NB4 (cell line): ENCODE measurements around the gene AIDA.

ENCODE experiments used
- DNase-seq: peaks from one replicate; pipeline ENCODE4 v3.0.0; 2010; ENCODE audit warnings: low read depth
- H3K4me3 ChIP-seq: one replicate; pipeline ENCODE4 v1.5.1; 2011; ENCODE audit warnings: mild to moderate bottlenecking, low read depth, low read length, moderate library complexity
- MYC ChIP-seq: IDR thresholded peaks from 2 replicates; pipeline ENCODE4 v1.6.1; 2011; ENCODE audit warnings: low read depth, low read length
- POLR2A ChIP-seq: IDR thresholded peaks from 2 replicates; pipeline ENCODE4 v1.6.1; 2011; ENCODE audit warnings: mild to moderate bottlenecking; ENCODE audit not compliant: insufficient read length; ENCODE audit errors: extremely low read depth
- TF ChIP-seq, protein P1 (sequence below): IDR thresholded peaks from 2 replicates; pipeline ENCODE4 v1.6.1; 2011; ENCODE audit warnings: low read depth, low read length
- TF ChIP-seq, protein P2 (sequence below): IDR thresholded peaks from one replicate; pipeline ENCODE4 v1.5.1; 2012; ENCODE audit warnings: low read depth, low read length

Gene AIDA

DNA sequence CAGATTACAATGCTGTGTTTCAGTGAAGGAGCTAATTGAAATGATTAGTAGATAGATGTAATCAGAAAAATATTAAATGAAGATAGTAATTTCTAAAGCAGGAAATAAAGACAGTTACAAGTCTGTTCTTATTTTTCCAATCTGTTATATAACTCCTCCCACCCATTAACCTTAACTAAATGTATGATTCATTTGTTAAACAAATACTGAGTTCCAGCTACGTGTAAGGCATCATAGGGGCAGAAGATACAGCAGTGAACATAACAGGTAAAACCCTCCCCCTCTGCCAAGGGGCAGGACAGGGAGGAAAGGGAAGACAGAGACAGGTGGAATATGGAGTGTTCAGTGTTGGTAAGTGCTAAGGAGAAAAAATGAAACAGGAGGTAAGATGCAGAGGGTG is 24.7 kb upstream of the AIDA start, which contains the start of gene FAM177B:
Gene FAM177B, plus strand, starts transcription at position 231 of the 400 bp plus-strand sequence. CDS start 9,344 bp downstream, outside the sequence.
- H3K4me3 ChIP-seq, result no peak within 1 kb of the TSS
- no peak for DNase-seq
- TF ChIP-seq MYC (no peak), POLR2A (no peak)
- TF ChIP-seq, protein P1, sequence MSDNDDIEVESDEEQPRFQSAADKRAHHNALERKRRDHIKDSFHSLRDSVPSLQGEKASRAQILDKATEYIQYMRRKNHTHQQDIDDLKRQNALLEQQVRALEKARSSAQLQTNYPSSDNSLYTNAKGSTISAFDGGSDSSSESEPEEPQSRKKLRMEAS, result no peak
- TF ChIP-seq, protein P2, sequence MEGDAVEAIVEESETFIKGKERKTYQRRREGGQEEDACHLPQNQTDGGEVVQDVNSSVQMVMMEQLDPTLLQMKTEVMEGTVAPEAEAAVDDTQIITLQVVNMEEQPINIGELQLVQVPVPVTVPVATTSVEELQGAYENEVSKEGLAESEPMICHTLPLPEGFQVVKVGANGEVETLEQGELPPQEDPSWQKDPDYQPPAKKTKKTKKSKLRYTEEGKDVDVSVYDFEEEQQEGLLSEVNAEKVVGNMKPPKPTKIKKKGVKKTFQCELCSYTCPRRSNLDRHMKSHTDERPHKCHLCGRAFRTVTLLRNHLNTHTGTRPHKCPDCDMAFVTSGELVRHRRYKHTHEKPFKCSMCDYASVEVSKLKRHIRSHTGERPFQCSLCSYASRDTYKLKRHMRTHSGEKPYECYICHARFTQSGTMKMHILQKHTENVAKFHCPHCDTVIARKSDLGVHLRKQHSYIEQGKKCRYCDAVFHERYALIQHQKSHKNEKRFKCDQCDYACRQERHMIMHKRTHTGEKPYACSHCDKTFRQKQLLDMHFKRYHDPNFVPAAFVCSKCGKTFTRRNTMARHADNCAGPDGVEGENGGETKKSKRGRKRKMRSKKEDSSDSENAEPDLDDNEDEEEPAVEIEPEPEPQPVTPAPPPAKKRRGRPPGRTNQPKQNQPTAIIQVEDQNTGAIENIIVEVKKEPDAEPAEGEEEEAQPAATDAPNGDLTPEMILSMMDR, result no peak

DNA sequence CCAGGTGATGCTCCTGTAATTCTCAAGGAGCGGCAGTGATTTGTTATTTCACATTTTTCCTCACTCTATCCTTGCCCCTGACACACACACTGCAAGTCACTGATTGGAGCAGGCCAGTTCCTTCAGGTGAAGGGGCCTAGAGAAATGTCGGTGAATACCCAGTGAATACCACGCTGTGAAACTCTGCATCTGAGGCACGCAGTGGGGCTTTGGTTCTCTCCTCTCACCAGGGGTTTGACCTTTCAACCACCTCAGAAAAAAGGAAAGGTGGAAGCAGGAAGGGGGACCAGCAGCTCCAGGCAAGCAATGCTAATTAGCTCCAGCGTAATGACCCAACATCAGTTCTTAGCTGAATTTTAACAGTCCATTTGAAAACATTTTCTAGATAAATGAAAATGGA is 24.2 kb upstream of the AIDA start:
- no peak for DNase-seq
- no peak overlapping the region for H3K4me3 ChIP-seq
- TF ChIP-seq POLR2A, result no peak
- TF ChIP-seq, protein P2, result no peak
- TF ChIP-seq, protein P1, result no peak
- TF ChIP-seq MYC, result no peak

- H3K4me3 ChIP-seq, result no peak overlapping the region
- TF ChIP-seq MYC (no peak), POLR2A (no peak)
- TF ChIP-seq, protein P1, result no peak
- TF ChIP-seq, protein P2, result no peak
- no peak for DNase-seq
Observed at GRCh38 chr1:222734740-222735139, 22.4 kb upstream of the AIDA start.

DNA sequence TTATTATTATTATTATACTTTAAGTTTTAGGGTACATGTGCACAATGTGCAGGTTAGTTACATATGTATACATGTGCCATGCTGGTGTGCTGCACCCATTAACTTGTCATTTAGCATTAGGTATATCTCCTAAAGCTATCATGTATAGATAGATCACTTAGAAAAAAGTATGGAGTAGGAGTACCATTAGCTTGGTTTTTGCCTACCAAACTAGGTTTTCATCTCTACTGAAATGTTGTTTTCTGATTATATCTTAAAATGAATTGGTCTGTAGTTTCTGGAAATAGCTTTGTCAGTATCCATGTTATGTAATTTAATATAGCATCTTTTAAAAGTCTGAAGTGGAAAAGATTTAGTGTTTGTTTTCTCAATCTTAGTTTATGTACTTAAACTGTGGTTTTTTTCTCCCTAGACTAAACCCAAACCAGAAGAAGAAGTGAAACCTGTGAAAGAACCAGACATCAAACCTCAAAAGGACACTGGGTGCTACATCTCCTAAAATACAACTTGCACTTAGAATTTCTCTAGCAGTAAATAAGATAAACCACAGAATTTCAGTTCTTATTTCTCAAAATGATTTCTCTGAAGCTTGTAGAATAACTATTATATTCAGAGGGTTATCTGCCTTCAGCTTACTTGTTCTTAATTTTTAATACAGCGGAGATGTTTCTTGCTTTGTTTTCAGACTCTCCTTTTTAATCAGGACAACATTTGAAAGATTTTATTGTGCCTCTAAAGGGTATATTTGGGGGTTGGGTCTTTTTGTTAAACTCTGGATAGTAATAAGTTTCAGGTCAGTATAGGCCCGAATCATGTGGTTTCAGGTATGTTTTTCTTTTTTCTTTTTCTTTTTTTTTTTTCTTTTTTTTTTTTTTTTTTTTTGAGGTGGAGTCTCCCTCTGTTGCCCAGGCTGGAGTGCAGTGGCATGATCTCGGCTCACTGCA is 20.2 kb upstream of the AIDA start:
- no peak overlapping the region for H3K4me3 ChIP-seq
- TF ChIP-seq, protein P1, result no peak
- TF ChIP-seq, protein P2, result no peak
- no peak for TF ChIP-seq MYC
- no peak for TF ChIP-seq POLR2A
- DNase-seq, result peak; percentile 8

- H3K4me3 ChIP-seq, result no peak overlapping the region
- TF ChIP-seq, protein P2, result no peak
- TF ChIP-seq POLR2A (no peak), MYC (no peak)
- TF ChIP-seq, protein P1, result no peak
- DNase-seq, result no peak
Observed at GRCh38 chr1:222730866-222731265, 18.6 kb upstream of the AIDA start.
